Astrocyte (in vitro differentiated cells and primary cell): ENCODE data around the gene SERPINA1.

Source experiments
- CTCF ChIP-seq: IDR thresholded peaks from 2 replicates; pipeline ENCODE4 v1.5.1; 2011; ENCODE audit warnings: low read depth, mild to moderate bottlenecking, inconsistent platforms, low read length, moderate library complexity; ENCODE audit not compliant: insufficient read depth
- EZH2 ChIP-seq: IDR thresholded peaks from 2 replicates; pipeline ENCODE4 v1.6.1; 2012; ENCODE audit warnings: mild to moderate bottlenecking, low read length, inconsistent platforms; ENCODE audit not compliant: insufficient read depth

GRCh38 chr14:94395888-94396574, 7.6 kb upstream of the SERPINA1 start:
- TF ChIP-seq CTCF (no peak), EZH2 (no peak)
